ENCODE measurements around the gene SIAH1. TPM values are rescaled to one million over a fixed set of nuclear protein-coding genes. Genes with fewer than 3 reads are reported as not detected.

The SIAH1 gene
- total and polyA plus RNA-seq, 9 of the 15 experiments (the other 6 are each of a cell fraction or from before 2014, with no cell fraction given), result 4.1 to 14.3 (median 12.5) TPM

GRCh38 chr16:48365601-48366164 lies 19.5 kb downstream of the SIAH1 start (continued):
- TF ChIP-seq, protein P1, sequence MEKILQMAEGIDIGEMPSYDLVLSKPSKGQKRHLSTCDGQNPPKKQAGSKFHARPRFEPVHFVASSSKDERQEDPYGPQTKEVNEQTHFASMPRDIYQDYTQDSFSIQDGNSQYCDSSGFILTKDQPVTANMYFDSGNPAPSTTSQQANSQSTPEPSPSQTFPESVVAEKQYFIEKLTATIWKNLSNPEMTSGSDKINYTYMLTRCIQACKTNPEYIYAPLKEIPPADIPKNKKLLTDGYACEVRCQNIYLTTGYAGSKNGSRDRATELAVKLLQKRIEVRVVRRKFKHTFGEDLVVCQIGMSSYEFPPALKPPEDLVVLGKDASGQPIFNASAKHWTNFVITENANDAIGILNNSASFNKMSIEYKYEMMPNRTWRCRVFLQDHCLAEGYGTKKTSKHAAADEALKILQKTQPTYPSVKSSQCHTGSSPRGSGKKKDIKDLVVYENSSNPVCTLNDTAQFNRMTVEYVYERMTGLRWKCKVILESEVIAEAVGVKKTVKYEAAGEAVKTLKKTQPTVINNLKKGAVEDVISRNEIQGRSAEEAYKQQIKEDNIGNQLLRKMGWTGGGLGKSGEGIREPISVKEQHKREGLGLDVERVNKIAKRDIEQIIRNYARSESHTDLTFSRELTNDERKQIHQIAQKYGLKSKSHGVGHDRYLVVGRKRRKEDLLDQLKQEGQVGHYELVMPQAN (IDR thresholded peaks at IDR 0.05; ENCODE audit: borderline replicate concordance), result no peak
- TF ChIP-seq NFIX (CRISPR knock-in tag; IDR thresholded peaks at IDR 0.05; ENCODE audit: low read depth) (no peak), ZNF212 (CRISPR knock-in tag; IDR thresholded peaks at IDR 0.05) (no peak), SRF (CRISPR knock-in tag; IDR thresholded peaks at IDR 0.05) (peak in 1 of 2 experiments; percentile 66; a peak in 2 of 4 replicates), SMAD3 (CRISPR knock-in tag; conservative IDR thresholded peaks at IDR 0.05) (no peak), GABPA (tag; conservative IDR thresholded peaks at IDR 0.05; ENCODE audit: low read depth) (no peak), EZH2 (IDR thresholded peaks at IDR 0.05; ENCODE audit: borderline replicate concordance, low read depth, low read length) (no peak), ZBTB26 (CRISPR knock-in tag; IDR thresholded peaks at IDR 0.05) (no peak), ZNF695 (CRISPR knock-in tag; IDR thresholded peaks at IDR 0.05) (no peak), DACH1 (IDR thresholded peaks at IDR 0.05; ENCODE audit: partially characterized antibody) (no peak), TARDBP (IDR thresholded peaks at IDR 0.05) (peak; percentile 40; the same call in 1 of the 2 replicates), DPF2 (IDR thresholded peaks at IDR 0.05) (no peak), RB1 (IDR thresholded peaks at IDR 0.05; ENCODE audit: low read depth) (0 out of 2 replicates have a peak, but pooled peaks have one; percentile 32), ZNF584 (CRISPR knock-in tag; IDR thresholded peaks at IDR 0.05; ENCODE audit: low read depth) (no peak), BRD4 (IDR thresholded peaks at IDR 0.05) (no peak), NFYB (IDR thresholded peaks at IDR 0.05; ENCODE audit: extremely low read depth, insufficient read length) (no peak), ZNF311 (CRISPR knock-in tag; IDR thresholded peaks at IDR 0.05) (no peak), KDM2B (CRISPR knock-in tag; IDR thresholded peaks at IDR 0.05) (no peak), SIX5 (IDR thresholded peaks at IDR 0.05; ENCODE audit: borderline replicate concordance in 1 of 2, insufficient read depth in 1 of 2, low read depth in 1 of 2, low read length in 2 of 2) (no peak), TBL1XR1 (IDR thresholded peaks at IDR 0.05; ENCODE audit: low read length in 2 of 2) (no peak), BCOR (IDR thresholded peaks at IDR 0.05) (no peak), TAF7 (tag; IDR thresholded peaks at IDR 0.05) (peak; percentile 58)
- TF ChIP-seq, protein P2, sequence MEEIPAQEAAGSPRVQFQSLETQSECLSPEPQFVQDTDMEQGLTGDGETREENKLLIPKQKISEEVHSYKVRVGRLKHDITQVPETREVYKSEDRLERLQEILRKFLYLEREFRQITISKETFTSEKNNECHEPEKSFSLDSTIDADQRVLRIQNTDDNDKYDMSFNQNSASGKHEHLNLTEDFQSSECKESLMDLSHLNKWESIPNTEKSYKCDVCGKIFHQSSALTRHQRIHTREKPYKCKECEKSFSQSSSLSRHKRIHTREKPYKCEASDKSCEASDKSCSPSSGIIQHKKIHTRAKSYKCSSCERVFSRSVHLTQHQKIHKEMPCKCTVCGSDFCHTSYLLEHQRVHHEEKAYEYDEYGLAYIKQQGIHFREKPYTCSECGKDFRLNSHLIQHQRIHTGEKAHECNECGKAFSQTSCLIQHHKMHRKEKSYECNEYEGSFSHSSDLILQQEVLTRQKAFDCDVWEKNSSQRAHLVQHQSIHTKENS (CRISPR knock-in tag; IDR thresholded peaks at IDR 0.05), result no peak
- TF ChIP-seq, protein P3, sequence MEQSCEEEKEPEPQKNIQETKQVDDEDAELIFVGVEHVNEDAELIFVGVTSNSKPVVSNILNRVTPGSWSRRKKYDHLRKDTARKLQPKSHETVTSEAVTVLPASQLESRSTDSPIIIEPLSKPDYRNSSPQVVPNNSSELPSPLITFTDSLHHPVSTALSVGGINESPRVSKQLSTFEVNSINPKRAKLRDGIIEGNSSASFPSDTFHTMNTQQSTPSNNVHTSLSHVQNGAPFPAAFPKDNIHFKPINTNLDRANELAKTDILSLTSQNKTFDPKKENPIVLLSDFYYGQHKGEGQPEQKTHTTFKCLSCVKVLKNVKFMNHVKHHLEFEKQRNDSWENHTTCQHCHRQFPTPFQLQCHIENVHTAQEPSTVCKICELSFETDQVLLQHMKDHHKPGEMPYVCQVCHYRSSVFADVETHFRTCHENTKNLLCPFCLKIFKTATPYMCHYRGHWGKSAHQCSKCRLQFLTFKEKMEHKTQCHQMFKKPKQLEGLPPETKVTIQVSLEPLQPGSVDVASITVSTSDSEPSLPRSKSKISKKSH (CRISPR knock-in tag; IDR thresholded peaks at IDR 0.05), result no peak

Measured in K562 (cell line).